ENCODE measurements around the gene DIRAS3.

DIRAS3 gene

GRCh38 chr1:68049941-68050878 is at the start of gene DIRAS3:
Gene DIRAS3, minus strand, starts transcription at chr1:68050627. Its CDS starts 3,330 bp downstream, at chr1:68047297.
- DNase-seq (ENCODE audit: low read depth): peak; percentile 54
- no peak for TF ChIP-seq CTCF (conservative IDR thresholded peaks at IDR 0.05; ENCODE audit: control insufficient read depth, insufficient read depth, low read depth, low read length)
- peak within 1 kb of the TSS; percentile 63 for H3K4me3 ChIP-seq (ENCODE audit: control insufficient read depth, low read depth, low read length)

GRCh38 chr1:68093737-68094136 is 43.3 kb upstream of the DIRAS3 start:
- DNase-seq (ENCODE audit: low read depth): no peak
- H3K4me3 ChIP-seq (ENCODE audit: control insufficient read depth, low read depth, low read length): no peak overlapping the region
- no peak for TF ChIP-seq CTCF (conservative IDR thresholded peaks at IDR 0.05; ENCODE audit: control insufficient read depth, insufficient read depth, low read depth, low read length)

GRCh38 chr1:68087184-68087583 is 36.8 kb upstream of the DIRAS3 start:
- H3K4me3 ChIP-seq (ENCODE audit: control insufficient read depth, low read depth, low read length): no peak overlapping the region
- DNase-seq (ENCODE audit: low read depth): peak; percentile 59
- TF ChIP-seq CTCF (conservative IDR thresholded peaks at IDR 0.05; ENCODE audit: control insufficient read depth, insufficient read depth, low read depth, low read length): no peak

GRCh38 chr1:68085752-68086151 is 35.3 kb upstream of the DIRAS3 start:
- no peak overlapping the region for H3K4me3 ChIP-seq (ENCODE audit: control insufficient read depth, low read depth, low read length)
- no peak for TF ChIP-seq CTCF (conservative IDR thresholded peaks at IDR 0.05; ENCODE audit: control insufficient read depth, insufficient read depth, low read depth, low read length)
- DNase-seq (ENCODE audit: low read depth): no peak

GRCh38 chr1:68083686-68084085 is 33.3 kb upstream of the DIRAS3 start:
- H3K4me3 ChIP-seq (ENCODE audit: control insufficient read depth, low read depth, low read length): no peak overlapping the region
- no peak for TF ChIP-seq CTCF (conservative IDR thresholded peaks at IDR 0.05; ENCODE audit: control insufficient read depth, insufficient read depth, low read depth, low read length)
- DNase-seq (ENCODE audit: low read depth): no peak

- no peak for DNase-seq (ENCODE audit: low read depth)
- no peak for TF ChIP-seq CTCF (conservative IDR thresholded peaks at IDR 0.05; ENCODE audit: control insufficient read depth, insufficient read depth, low read depth, low read length)
- H3K4me3 ChIP-seq (ENCODE audit: control insufficient read depth, low read depth, low read length): no peak overlapping the region
Measured at GRCh38 chr1:68081775-68082283, 31.4 kb upstream of the DIRAS3 start.

Measured in fibroblast of mammary gland (primary cell).